K562 (cell line): Measurements from ENCODE around the gene TIMM50. TPM values are rescaled to one million over a fixed set of nuclear protein-coding genes. Genes with fewer than 3 reads are reported as not detected.

ENCODE experiments used
- BMI1 ChIP-seq: fragments of 150-350 bp; IDR thresholded peaks from 2 replicates; pipeline ENCODE4 v1.6.1; 2014; ENCODE audit warnings: low read length
- CLOCK ChIP-seq: fragments of 250-450 bp; sonication (Bioruptor Pico); IDR thresholded peaks from 2 replicates; pipeline ENCODE4 v1.4.0; 2020; ENCODE audit warnings: mild to moderate bottlenecking, moderate library complexity, borderline replicate concordance
- HDAC6 ChIP-seq: IDR thresholded peaks from 2 replicates; pipeline ENCODE4 v1.6.1; 2012; ENCODE audit warnings: low read depth, mild to moderate bottlenecking, control low read depth, inconsistent platforms, low read length, moderate library complexity
- HNRNPL ChIP-seq: fragments of 200-400 bp; formaldehyde crosslinking; IDR thresholded peaks from 2 replicates; pipeline ENCODE4 v1.6.1; 2017; ENCODE audit warnings: low read depth, mild to moderate bottlenecking, low read length
- JUNB ChIP-seq: fragments of 450-650 bp; formaldehyde crosslinking; conservative IDR thresholded peaks from 2 replicates; pipeline ENCODE4 v1.4.0; 2020; ENCODE audit warnings: mild to moderate bottlenecking
- MAFG ChIP-seq: fragments of 450-650 bp; conservative IDR thresholded peaks from 2 replicates; pipeline ENCODE4 v1.6.1; 2016; ENCODE audit warnings: missing genetic modification characterization, missing compliant biosample characterization
- MBD2 ChIP-seq: sonication (generic); IDR thresholded peaks from 2 replicates; pipeline ENCODE4 v1.6.1; 2016; ENCODE audit warnings: low read depth, borderline replicate concordance
- MCM2 ChIP-seq: fragments of 450-650 bp; IDR thresholded peaks from 2 replicates; pipeline ENCODE4 v1.6.1; 2017; ENCODE audit warnings: low read depth, mild to moderate bottlenecking
- MTA3 ChIP-seq: fragments of 450-650 bp; formaldehyde crosslinking; IDR thresholded peaks from 2 replicates; pipeline ENCODE4 v1.6.1; 2017; ENCODE audit warnings: mild to moderate bottlenecking, borderline replicate concordance
- MYNN ChIP-seq, 2 experiments: sonication (generic); formaldehyde crosslinking in 1 of 2; IDR thresholded peaks; 2 replicates each; pipeline versions ENCODE4 v1.5.0 to v1.6.1; 2016 to 2020; ENCODE audit warnings: antibody characterized with exemption in 1 of 2, missing genetic modification reagents in 1 of 2
- NCOA1 ChIP-seq: fragments of 450-650 bp; IDR thresholded peaks from 2 replicates; pipeline ENCODE4 v1.6.1; 2016; ENCODE audit warnings: low read depth
- NFIC ChIP-seq: fragments of 450-650 bp; IDR thresholded peaks from 2 replicates; pipeline ENCODE4 v1.6.1; 2017; ENCODE audit warnings: mild to moderate bottlenecking, inconsistent platforms
- RBM34 ChIP-seq: fragments of 200-400 bp; formaldehyde crosslinking; IDR thresholded peaks from 2 replicates; pipeline ENCODE4 v1.6.1; 2018; ENCODE audit warnings: low read length, borderline replicate concordance; ENCODE audit not compliant: insufficient read depth
- STAT6 ChIP-seq: sonication (generic); formaldehyde crosslinking; IDR thresholded peaks from 2 replicates; pipeline ENCODE4 v1.8.1; 2023; ENCODE audit warnings: mild to moderate bottlenecking, missing genetic modification reagents
- TBL1XR1 ChIP-seq, 2 experiments: IDR thresholded peaks; 2 replicates each; pipeline ENCODE4 v1.6.1; 2012; ENCODE audit warnings: improper control_type of control experiment in 2 of 2, low read length in 2 of 2, mild to moderate bottlenecking in 1 of 2
- ZFP36 ChIP-seq: fragments of 150-350 bp; IDR thresholded peaks from 2 replicates; pipeline ENCODE4 v1.6.1; 2018; ENCODE audit warnings: low read length, low read depth; ENCODE audit not compliant: partially characterized antibody
- ZNF274 ChIP-seq: IDR thresholded peaks from 2 replicates; pipeline ENCODE4 v1.6.1; 2011; ENCODE audit warnings: low read depth, mild to moderate bottlenecking, low read length, moderate library complexity, borderline replicate concordance
- ZNF76 ChIP-seq: fragments of 250-450 bp; sonication (Bioruptor Pico); IDR thresholded peaks from 2 replicates; pipeline ENCODE4 v1.4.0; 2020; ENCODE audit warnings: mild to moderate bottlenecking, moderate library complexity, borderline replicate concordance
- polyA plus RNA-seq, 8 experiments: library from polyadenylated mRNA; depleted of rRNA in 4 of 8; stranded (reverse) in 5 of 8; unstranded in 3 of 8; fragments of >200 nt; fragmentation: Nextera tagmentation in 2 of 8; fragmentation: Illumina TruSeq in 1 of 8; extraction: Ambion mirVana in 2 of 8; extraction: Trizol in 1 of 8; gene quantifications; 2 replicates each; pipeline versions ENCODE4 v1.2.1 to v1.2.3, GENCODE V29; 2011 to 2014; ENCODE audit warnings: inconsistent platforms in 1 of 8, missing spikeins in 1 of 8
- total RNA-seq, 7 experiments: library from RNA; depleted of rRNA in 6 of 7; stranded (reverse); fragments of >200 nt in 6 of 7; fragmentation: Illumina TruSeq in 2 of 7; extraction: Trizol in 2 of 7; gene quantifications; 2 replicates each; pipeline versions ENCODE4 v1.2.1 to v1.2.3, GENCODE V29; 2011 to 2021; ENCODE audit warnings: low replicate concordance in 1 of 7
- TF ChIP-seq, protein P1 (sequence below): fragments of 450-650 bp; IDR thresholded peaks from 2 replicates; pipeline ENCODE4 v1.6.1; 2016; ENCODE audit warnings: antibody characterized with exemption
- TF ChIP-seq, protein P2 (sequence below): fragments of 250-450 bp; sonication (Bioruptor Pico); IDR thresholded peaks from 2 replicates; pipeline ENCODE4 v1.5.0; 2021

TIMM50 gene
- total and polyA plus RNA-seq, 9 of the 15 experiments (the other 6 are each of a cell fraction or from before 2014, with no cell fraction given): 28.3 to 221 (median 170) TPM

GRCh38 chr19:39539518-39540332 is 59.1 kb downstream of the TIMM50 start, which contains the start of gene EID2 (continued):
- TF ChIP-seq CLOCK (no peak), JUNB (no peak), TBL1XR1 (IDR thresholded peaks at IDR 0.05; ENCODE audit: low read length in 2 of 2) (peak in 1 of 2 experiments; percentile 43; a peak in 1 of 4 replicates), ZNF76 (CRISPR knock-in tag) (no peak), ZFP36 (no peak), MBD2 (no peak), MTA3 (peak; percentile 35; the same call in 1 of the 2 replicates), MAFG (no peak), HDAC6 (no peak), MCM2 (no peak), BMI1 (no peak), NFIC (no peak), NCOA1 (no peak), RBM34 (no peak), ZNF274 (no peak), MYNN (IDR thresholded peaks at IDR 0.05) (no peak), MYNN (CRISPR knock-in tag; IDR thresholded peaks at IDR 0.05) (no peak), HNRNPL (0 out of 2 replicates have a peak, but pooled peaks have one; percentile 24), STAT6 (CRISPR knock-in tag) (no peak)
- TF ChIP-seq, protein P1, sequence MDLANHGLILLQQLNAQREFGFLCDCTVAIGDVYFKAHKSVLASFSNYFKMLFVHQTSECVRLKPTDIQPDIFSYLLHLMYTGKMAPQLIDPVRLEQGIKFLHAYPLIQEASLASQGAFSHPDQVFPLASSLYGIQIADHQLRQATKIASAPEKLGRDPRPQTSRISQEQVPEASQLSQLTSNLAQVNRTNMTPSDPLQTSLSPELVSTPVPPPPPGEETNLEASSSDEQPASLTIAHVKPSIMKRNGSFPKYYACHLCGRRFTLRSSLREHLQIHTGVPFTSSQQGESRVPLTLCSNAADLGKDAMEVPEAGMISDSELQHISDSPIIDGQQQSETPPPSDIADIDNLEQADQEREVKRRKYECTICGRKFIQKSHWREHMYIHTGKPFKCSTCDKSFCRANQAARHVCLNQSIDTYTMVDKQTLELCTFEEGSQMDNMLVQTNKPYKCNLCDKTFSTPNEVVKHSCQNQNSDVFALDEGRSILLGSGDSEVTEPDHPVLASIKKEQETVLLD: peak; percentile 98
- TF ChIP-seq, protein P2, sequence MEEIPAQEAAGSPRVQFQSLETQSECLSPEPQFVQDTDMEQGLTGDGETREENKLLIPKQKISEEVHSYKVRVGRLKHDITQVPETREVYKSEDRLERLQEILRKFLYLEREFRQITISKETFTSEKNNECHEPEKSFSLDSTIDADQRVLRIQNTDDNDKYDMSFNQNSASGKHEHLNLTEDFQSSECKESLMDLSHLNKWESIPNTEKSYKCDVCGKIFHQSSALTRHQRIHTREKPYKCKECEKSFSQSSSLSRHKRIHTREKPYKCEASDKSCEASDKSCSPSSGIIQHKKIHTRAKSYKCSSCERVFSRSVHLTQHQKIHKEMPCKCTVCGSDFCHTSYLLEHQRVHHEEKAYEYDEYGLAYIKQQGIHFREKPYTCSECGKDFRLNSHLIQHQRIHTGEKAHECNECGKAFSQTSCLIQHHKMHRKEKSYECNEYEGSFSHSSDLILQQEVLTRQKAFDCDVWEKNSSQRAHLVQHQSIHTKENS (CRISPR knock-in tag): no peak
